Amniotic epithelial cell (primary cell): ENCODE data around the gene CCDC12.
A peak's percentile ranks its signal among the peaks of the same experiment; 100 is the strongest.

Experiments used
- DNase-seq: peaks from one replicate; pipeline ENCODE4 v3.0.0-alpha.2; 2010; ENCODE audit warnings: low read depth

The CCDC12 gene

GRCh38 chr3:46892285-46893145 is 84.0 kb downstream of the CCDC12 start:
- peak; percentile 60 for DNase-seq

DNA sequence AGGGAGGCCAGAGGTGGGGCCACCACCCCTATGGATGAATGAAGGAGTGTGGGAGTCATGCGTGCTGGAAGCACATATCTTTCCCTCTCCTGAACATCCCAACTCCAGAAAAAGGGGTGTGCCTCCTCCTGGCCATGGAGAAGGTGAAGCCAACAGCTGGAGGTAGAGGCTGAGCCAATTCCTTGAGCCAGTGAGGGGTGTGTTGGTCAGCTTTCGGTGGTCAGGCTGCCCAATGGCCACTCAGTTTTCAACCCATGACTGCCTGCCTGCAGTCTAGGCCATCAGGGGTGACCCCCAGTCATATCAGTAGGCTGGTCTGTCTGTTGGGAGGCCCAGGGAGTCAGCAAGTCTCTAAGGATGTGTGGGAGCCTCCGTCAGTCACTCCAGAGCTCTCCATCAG is 85.4 kb downstream of the CCDC12 start:
- DNase-seq: no peak

DNA sequence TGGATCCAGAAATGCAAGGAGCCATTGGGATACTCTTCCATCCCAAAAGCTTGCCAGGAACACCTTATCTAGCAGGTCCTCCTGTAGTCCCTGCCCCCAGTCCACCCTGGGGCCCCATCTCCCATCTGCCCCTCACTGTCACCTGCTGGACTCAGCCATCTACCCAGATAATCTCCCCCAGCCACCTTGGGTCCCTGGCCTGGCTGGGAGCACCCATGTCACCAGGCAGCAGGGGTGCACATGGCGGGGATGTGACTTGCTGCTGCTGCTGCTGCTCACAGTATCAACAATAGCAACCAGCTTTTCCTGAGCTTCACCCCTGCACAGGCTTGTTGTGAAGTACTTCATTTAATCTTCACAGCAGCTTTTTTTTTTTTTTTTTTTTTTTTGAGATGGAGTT is 86.4 kb downstream of the CCDC12 start:
- no peak for DNase-seq

DNA sequence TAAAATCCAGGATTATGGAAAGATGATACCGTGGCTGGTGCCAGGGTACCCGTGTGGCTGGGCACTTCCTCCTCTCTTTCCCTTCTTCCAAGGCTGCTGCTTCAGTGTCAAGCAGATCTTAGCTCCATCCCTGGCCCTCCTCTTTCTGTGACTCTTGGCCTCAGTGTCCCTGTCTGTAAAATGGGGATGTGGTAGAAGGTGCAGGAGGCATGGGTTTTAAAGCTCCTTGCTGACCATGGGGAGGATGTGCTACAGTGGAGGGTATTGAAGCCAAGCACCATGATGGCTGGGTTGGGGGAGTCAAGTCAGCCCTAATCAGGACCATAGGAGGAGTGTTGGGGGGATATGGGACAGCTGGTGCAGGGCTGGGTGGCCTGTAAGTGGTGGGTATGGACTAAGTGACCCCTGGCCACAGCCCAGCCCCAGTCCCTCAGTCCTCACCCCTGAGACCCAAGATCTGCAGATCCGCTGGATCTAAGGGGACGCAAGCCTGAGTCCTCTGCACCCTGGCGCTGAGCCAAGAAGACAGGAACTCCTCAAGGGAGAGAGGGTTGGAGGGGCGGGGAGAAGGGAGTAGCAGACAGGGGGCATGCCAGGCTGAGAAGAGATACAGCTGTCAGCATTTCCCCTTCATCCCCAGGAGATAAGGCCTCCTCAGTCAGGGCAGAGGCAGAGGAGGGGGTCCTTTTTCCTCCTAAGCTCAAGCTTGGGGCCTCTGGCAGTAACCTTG is 87.0 kb downstream of the CCDC12 start:
- no peak for DNase-seq

- no peak for DNase-seq
These were observed 87.8 kb downstream of the CCDC12 start for GRCh38 chr3:46888705-46889104.

DNA sequence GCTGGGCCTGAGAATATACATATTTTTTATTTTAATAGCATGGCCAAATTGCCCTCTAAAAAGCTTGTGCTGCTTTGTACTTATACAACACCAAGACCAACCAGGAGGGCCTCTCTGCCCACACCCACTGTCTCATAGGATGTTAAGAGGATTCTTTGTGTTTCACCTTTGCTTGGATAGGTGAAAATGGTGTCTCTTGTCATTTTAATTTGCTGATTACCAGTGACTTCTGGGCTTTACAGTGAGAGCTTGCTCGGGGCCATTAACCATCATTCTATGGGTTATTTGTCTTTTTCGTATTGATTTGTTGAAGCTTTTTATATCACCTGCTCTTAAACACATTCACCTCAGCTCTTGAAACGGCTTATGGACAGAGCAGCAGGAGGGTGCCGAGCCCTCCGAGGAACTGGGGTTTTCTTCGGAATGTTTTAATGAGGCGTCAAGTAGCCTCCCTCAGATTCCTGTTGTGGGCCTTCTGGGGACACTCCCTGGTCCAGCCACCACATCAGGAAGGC is 88.5 kb downstream of the CCDC12 start:
- no peak for DNase-seq

DNA sequence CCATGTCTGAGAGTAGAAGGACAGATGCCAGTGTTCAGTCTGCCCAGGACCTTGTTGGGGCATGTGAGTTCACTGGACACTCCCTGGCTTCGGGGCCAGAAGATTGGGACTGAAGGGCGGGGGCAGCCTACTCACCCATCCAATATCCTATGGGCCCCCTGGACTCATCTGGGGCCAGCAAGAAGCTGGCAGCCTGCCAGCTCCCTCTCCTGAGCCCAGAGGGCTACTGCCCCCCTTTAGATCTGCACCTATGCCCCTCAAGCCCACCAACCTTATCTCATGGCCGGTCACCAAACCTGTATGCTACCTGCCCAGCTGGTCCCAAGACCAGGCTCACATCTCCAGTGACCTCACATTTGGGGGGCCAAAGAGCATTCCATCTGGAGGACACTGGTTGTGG is 90.9 kb downstream of the CCDC12 start:
- no peak for DNase-seq

GRCh38 chr3:46884929-46885328 is 91.6 kb downstream of the CCDC12 start:
- DNase-seq: no peak

- DNase-seq: no peak
These were observed 92.1 kb downstream of the CCDC12 start for GRCh38 chr3:46884427-46884826.

- no peak for DNase-seq
These were observed 92.7 kb downstream of the CCDC12 start for GRCh38 chr3:46883830-46884185.

GRCh38 chr3:46883054-46883829 is 93.3 kb downstream of the CCDC12 start:
- peak; percentile 13 for DNase-seq

GRCh38 chr3:46882377-46883053 is 94.0 kb downstream of the CCDC12 start:
- peak; percentile 17 for DNase-seq

GRCh38 chr3:46881596-46882376 is 94.8 kb downstream of the CCDC12 start:
- DNase-seq: no peak

GRCh38 chr3:46880884-46881595 is 95.5 kb downstream of the CCDC12 start:
- no peak for DNase-seq

DNA sequence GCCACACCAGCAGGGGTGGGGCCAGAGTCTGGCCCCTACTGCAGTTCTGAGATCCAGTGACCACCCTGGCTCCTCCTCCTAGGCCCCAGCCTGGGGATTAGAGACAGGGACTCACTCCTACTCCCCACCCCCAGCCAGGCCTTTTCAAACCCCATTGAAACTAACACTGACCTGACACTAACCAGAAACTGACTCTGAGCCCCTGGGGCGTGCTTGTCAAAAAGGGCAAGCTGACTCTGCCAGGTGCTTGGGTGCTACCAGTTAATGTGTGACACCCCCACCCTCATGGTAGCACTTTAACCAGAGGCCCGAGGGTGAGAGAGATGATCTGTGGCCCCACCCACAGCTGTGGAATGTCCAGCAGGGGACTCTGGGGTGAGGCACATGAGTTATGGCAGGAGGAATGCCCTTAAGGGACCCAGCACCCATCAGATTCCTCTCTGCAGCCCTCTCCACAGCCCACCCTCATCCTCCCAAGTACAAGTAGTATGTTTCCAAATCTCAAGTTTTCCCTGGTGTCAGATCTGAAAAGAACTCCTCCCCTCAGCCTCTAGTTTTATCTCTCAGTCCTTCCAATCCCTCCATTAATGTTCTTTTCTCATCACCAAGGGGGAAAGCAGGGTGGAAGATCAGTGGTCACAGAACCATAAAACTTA is 97.6 kb downstream of the CCDC12 start:
- no peak for DNase-seq

DNA sequence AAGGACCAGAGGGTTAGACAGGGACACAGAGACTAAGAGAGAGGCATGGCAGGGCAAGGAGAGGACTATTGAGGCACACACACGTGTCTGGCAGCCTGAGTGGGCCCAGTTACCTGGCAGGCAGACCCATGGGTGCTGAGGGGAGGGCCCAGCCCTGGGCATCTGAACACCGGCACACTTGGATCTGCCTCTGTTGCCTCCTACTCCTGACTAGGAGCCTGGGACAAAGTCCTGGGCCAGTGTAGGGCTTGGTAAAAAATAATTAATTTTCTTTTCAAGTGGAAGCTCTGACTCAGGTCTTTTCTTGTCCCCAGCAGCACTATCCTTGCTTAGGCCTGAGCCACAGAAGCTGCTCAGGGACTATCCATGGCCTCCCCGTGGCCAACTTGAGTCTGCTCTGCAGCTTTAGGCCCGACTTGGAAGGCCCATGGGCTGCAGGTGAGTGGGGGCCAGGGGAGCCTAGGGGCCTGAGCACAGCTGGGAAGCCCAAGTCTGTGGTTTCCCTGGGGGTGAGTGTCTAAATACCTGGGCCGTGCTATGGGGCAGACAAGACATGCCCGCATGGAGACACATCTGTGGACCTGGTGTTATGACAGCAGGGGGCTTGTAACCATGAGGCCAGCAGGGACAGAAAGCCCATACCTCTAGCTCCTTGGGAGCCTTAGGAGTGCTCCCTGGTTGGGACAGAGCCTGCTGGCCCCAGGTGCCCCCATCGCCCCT is 99.0 kb downstream of the CCDC12 start, which contains the start of gene PTH1R:
Gene PTH1R, plus strand, starts transcription at position 316 of the 720 bp plus-strand sequence. CDS start 5,839 bp downstream, outside the sequence.
- DNase-seq: no peak

GRCh38 chr3:46876313-46877300 is 99.9 kb downstream of the CCDC12 start:
- DNase-seq: peak; percentile 25

- DNase-seq: no peak
These were observed 101.0 kb downstream of the CCDC12 start for GRCh38 chr3:46875560-46875959.
